H1 (cell line): Measurements from ENCODE around the gene JAKMIP1. TPM values are rescaled to one million over a fixed set of nuclear protein-coding genes. Genes with fewer than 3 reads are reported as not detected.
A peak's percentile ranks its signal among the peaks of the same experiment; 100 is the strongest.

Experiments
- CTCF ChIA-PET: fragments of 300-600 bp; sonication (Branson Sonifier 250); formaldehyde crosslinking; loops from one replicate; lab custom pipeline; 2021; ENCODE audit not compliant: partially characterized antibody; lab: Charles Lee
- POLR2A ChIA-PET: fragments of 300-600 bp; sonication (Branson Sonifier 250); formaldehyde crosslinking; loops from one replicate; lab custom pipeline; 2021; ENCODE audit warnings: inconsistent platforms; ENCODE audit not compliant: partially characterized antibody; lab: Charles Lee
- DNase-seq, 2 experiments: peaks; one replicate each; pipeline versions ENCODE4 v3.0.0 to v3.0.0-alpha.2; 2010 to 2022; ENCODE audit warnings: low spot score in 2 of 2, low read depth in 1 of 2, mixed read lengths in 1 of 2
- FAIRE-seq: peaks from 2 replicates; lab custom pipeline; 2011; peaks lifted over from hg19 to GRCh38; lab: Jason Lieb, UNC
- H2AFZ ChIP-seq: 2 replicates; pipeline ENCODE4 v1.8.1; 2012; ENCODE audit warnings: low read length, inconsistent platforms
- H2AK5ac ChIP-seq: 2 replicates; pipeline ENCODE4 v1.6.1; 2013; ENCODE audit warnings: low read depth, low read length
- H2BK120ac ChIP-seq: replicated peaks from 2 replicates; pipeline ENCODE3; 2013; ENCODE audit warnings: low read depth, low read length, inconsistent platforms
- H2BK12ac ChIP-seq: 2 replicates; pipeline ENCODE4 v1.6.1; 2013; ENCODE audit warnings: low read depth, low read length
- H2BK15ac ChIP-seq: 2 replicates; pipeline ENCODE4 v1.6.1; 2013; ENCODE audit warnings: low read length
- H2BK20ac ChIP-seq: 2 replicates; pipeline ENCODE4 v1.6.1; 2013; ENCODE audit warnings: low read length
- H2BK5ac ChIP-seq: 2 replicates; pipeline ENCODE4 v1.6.1; 2013; ENCODE audit warnings: low read depth, low read length
- H3K14ac ChIP-seq: 2 replicates; pipeline ENCODE4 v1.6.1; 2013; ENCODE audit warnings: inconsistent platforms; ENCODE audit not compliant: insufficient read length
- H3K18ac ChIP-seq: 2 replicates; pipeline ENCODE4 v1.6.1; 2013; ENCODE audit warnings: low read length; ENCODE audit errors: extremely low read depth
- H3K23ac ChIP-seq: 2 replicates; pipeline ENCODE4 v1.6.1; 2013; ENCODE audit warnings: inconsistent platforms; ENCODE audit not compliant: insufficient read length
- H3K23me2 ChIP-seq: 2 replicates; pipeline ENCODE4 v1.6.1; 2013; ENCODE audit warnings: low read depth, low read length
- H3K27ac ChIP-seq: 2 replicates; pipeline ENCODE4 v1.6.1; 2011; ENCODE audit warnings: low read depth, low read length, inconsistent platforms
- H3K27me3 ChIP-seq, 4 experiments: replicated peaks in 1 of 4; 1 replicate in 1 of 4; 2 replicates in 3 of 4; pipeline versions ENCODE4 v1.6.1 to v1.8.1; 2011 to 2013; ENCODE audit warnings: low read length in 3 of 4, mild to moderate bottlenecking in 3 of 4, inconsistent platforms in 2 of 4, mixed read lengths in 2 of 4, moderate library complexity in 1 of 4; ENCODE audit not compliant: control insufficient read depth in 3 of 4, insufficient read depth in 3 of 4; ENCODE audit errors: extremely low read depth in 1 of 4
- H3K36me3 ChIP-seq, 4 experiments: 2 replicates each; pipeline versions ENCODE4 v1.6.1 to v1.8.1; 2011 to 2013; ENCODE audit warnings: mild to moderate bottlenecking in 4 of 4, low read length in 3 of 4, moderate library complexity in 2 of 4, control low read depth in 1 of 4, inconsistent platforms in 1 of 4; ENCODE audit not compliant: insufficient read depth in 4 of 4, control insufficient read depth in 2 of 4
- H3K4ac ChIP-seq: replicated peaks from 2 replicates; pipeline ENCODE3; 2013; ENCODE audit warnings: low read length, low read depth, mixed read lengths, inconsistent platforms; ENCODE audit not compliant: insufficient read length
- H3K4me1 ChIP-seq, 4 experiments: replicated peaks in 1 of 4; 1 replicate in 1 of 4; 2 replicates in 3 of 4; pipeline versions ENCODE4 v1.6.1 to v1.8.1; 2011 to 2013; ENCODE audit warnings: low read length in 3 of 4, inconsistent platforms in 2 of 4, mixed read lengths in 1 of 4; ENCODE audit not compliant: insufficient read depth in 4 of 4, control insufficient read depth in 3 of 4
- H3K4me2 ChIP-seq, 2 experiments: 2 replicates each; pipeline versions ENCODE4 v1.6.1 to v1.8.1; 2011 to 2013; ENCODE audit warnings: low read depth in 2 of 2, low read length in 2 of 2, control low read depth in 1 of 2, inconsistent platforms in 1 of 2, mild to moderate bottlenecking in 1 of 2; ENCODE audit not compliant: insufficient read depth in 1 of 2
- H3K4me3 ChIP-seq, 4 experiments: fragments of 200-600, 300-600 bp in 1 of 4; sonication (generic), shearing (Covaris generic), sonication (Bioruptor Twin) in 1 of 4; 2 replicates each; pipeline versions ENCODE4 v1.5.1 to v1.8.1; 2011 to 2016; ENCODE audit warnings: low read length in 4 of 4, low read depth in 3 of 4, control low read depth in 2 of 4, inconsistent platforms in 2 of 4, mild to moderate bottlenecking in 2 of 4, mixed read lengths in 1 of 4, moderate library complexity in 1 of 4; ENCODE audit not compliant: insufficient read depth in 2 of 4; ENCODE audit errors: extremely low read depth in 1 of 4
- H3K56ac ChIP-seq: replicated peaks from 2 replicates; pipeline ENCODE3; 2013; ENCODE audit warnings: low read depth, mild to moderate bottlenecking, mixed read lengths, low read length, inconsistent platforms; ENCODE audit not compliant: insufficient read length
- H3K79me1 ChIP-seq: 2 replicates; pipeline ENCODE4 v1.6.1; 2013; ENCODE audit warnings: low read depth, low read length, control low read depth
- H3K79me2 ChIP-seq, 2 experiments: 2 replicates each; pipeline versions ENCODE4 v1.6.1 to v1.8.1; 2012 to 2013; ENCODE audit warnings: low read length in 2 of 2, mild to moderate bottlenecking in 2 of 2, inconsistent platforms in 1 of 2; ENCODE audit not compliant: insufficient read depth in 2 of 2, control insufficient read depth in 1 of 2
- H3K9ac ChIP-seq, 4 experiments: replicated peaks in 1 of 4; 1 replicate in 1 of 4; 2 replicates in 3 of 4; pipeline versions ENCODE4 v1.6.1 to v1.8.1; 2011 to 2013; ENCODE audit warnings: low read depth in 3 of 4, low read length in 3 of 4, control low read depth in 2 of 4, mild to moderate bottlenecking in 2 of 4, moderate library complexity in 2 of 4, inconsistent platforms in 1 of 4; ENCODE audit errors: extremely low read depth in 1 of 4
- H3K9me3 ChIP-seq, 2 experiments: 2 replicates each; pipeline versions ENCODE4 v1.6.1 to v1.8.1; 2012 to 2013; ENCODE audit warnings: mild to moderate bottlenecking in 2 of 2, moderate library complexity in 2 of 2, control low read depth in 1 of 2, inconsistent platforms in 1 of 2, low read depth in 1 of 2, low read length in 1 of 2, mixed read lengths in 1 of 2; ENCODE audit not compliant: insufficient read depth in 2 of 2
- H4K20me1 ChIP-seq, 2 experiments: replicated peaks in 1 of 2; 2 replicates each; pipeline versions ENCODE3 to v1.8.1; 2011 to 2013; ENCODE audit warnings: inconsistent platforms in 2 of 2, low read length in 2 of 2, mild to moderate bottlenecking in 1 of 2; ENCODE audit not compliant: insufficient read depth in 2 of 2, control insufficient read depth in 1 of 2
- H4K5ac ChIP-seq: 2 replicates; pipeline ENCODE4 v1.6.1; 2013; ENCODE audit warnings: low read length, low read depth, mixed read lengths, inconsistent platforms; ENCODE audit not compliant: insufficient read length
- H4K8ac ChIP-seq: 2 replicates; pipeline ENCODE4 v1.8.0; 2013; ENCODE audit warnings: mild to moderate bottlenecking, moderate library complexity, low read length, inconsistent platforms; ENCODE audit not compliant: insufficient read depth; ENCODE audit errors: extremely low read depth
- H4K91ac ChIP-seq: replicated peaks from 2 replicates; pipeline ENCODE3; 2013; ENCODE audit warnings: low read length, mixed read lengths, inconsistent platforms; ENCODE audit not compliant: insufficient read length
- BRCA1 ChIP-seq: IDR thresholded peaks from 2 replicates; pipeline ENCODE4 v1.6.1; 2012; ENCODE audit warnings: low read depth, low read length, improper control_type of control experiment
- CTBP2 ChIP-seq: IDR thresholded peaks from 2 replicates; pipeline ENCODE4 v1.7.0; 2011; ENCODE audit warnings: borderline replicate concordance, mild to moderate bottlenecking, moderate library complexity, mixed read lengths, low read length; ENCODE audit not compliant: insufficient read depth, insufficient read length
- HDAC2 ChIP-seq, 2 experiments: fragments of 300-600 bp in 1 of 2; sonication (generic) in 1 of 2; IDR thresholded peaks; 2 replicates each; pipeline ENCODE4 v1.6.1; 2011 to 2012; ENCODE audit warnings: low read depth in 2 of 2, low read length in 2 of 2, mild to moderate bottlenecking in 2 of 2, moderate library complexity in 2 of 2, borderline replicate concordance in 1 of 2, inconsistent platforms in 1 of 2
- HDAC6 ChIP-seq: IDR thresholded peaks from one replicate; pipeline ENCODE4 v1.7.1; 2012; ENCODE audit warnings: low read depth, mild to moderate bottlenecking, inconsistent platforms, low read length, moderate library complexity
- JUN ChIP-seq: IDR thresholded peaks from 2 replicates; pipeline ENCODE4 v1.6.1; 2011; ENCODE audit warnings: low read depth, mild to moderate bottlenecking, improper control_type of control experiment, low read length
- MAFK ChIP-seq: IDR thresholded peaks from 2 replicates; pipeline ENCODE4 v1.6.1; 2012; ENCODE audit warnings: low read depth, mild to moderate bottlenecking, improper control_type of control experiment, low read length
- PHF8 ChIP-seq: fragments of 200-600 bp; sonication (generic); conservative IDR thresholded peaks from 2 replicates; pipeline ENCODE4 v1.7.1; 2012; ENCODE audit warnings: low read depth, mild to moderate bottlenecking, inconsistent platforms, low read length, moderate library complexity
- RBBP5 ChIP-seq: IDR thresholded peaks from 2 replicates; pipeline ENCODE4 v1.7.1; 2012; ENCODE audit warnings: low read depth, mild to moderate bottlenecking, inconsistent platforms, low read length, moderate library complexity, borderline replicate concordance
- RXRA ChIP-seq: IDR thresholded peaks from 2 replicates; pipeline ENCODE4 v1.6.1; 2011; ENCODE audit warnings: low read depth, mild to moderate bottlenecking, low read length, moderate library complexity; ENCODE audit not compliant: insufficient read depth
- SP1 ChIP-seq: IDR thresholded peaks from 2 replicates; pipeline ENCODE4 v1.6.1; 2011; ENCODE audit warnings: low read depth, low read length
- SP2 ChIP-seq: IDR thresholded peaks from 2 replicates; pipeline ENCODE4 v1.6.1; 2012; ENCODE audit warnings: mild to moderate bottlenecking, low read length, inconsistent platforms
- WGBS, 2 experiments: shearing (Covaris generic) in 1 of 2; methylation state at CpG; one replicate each; pipeline versions ENCODE4 v1.1.6 to v1.1.7; 2013 to 2015; ENCODE audit warnings: low lambda C conversion rate in 2 of 2, mixed read lengths in 2 of 2, inconsistent platforms in 1 of 2, low coverage in 1 of 2, missing lambda C conversion rate in 1 of 2; ENCODE audit not compliant: insufficient replicate concordance in 2 of 2, insufficient coverage in 1 of 2, insufficient read length in 1 of 2; ENCODE audit errors: extremely low coverage in 1 of 2, missing lambda C conversion rate in 1 of 2; 5-methylcytosine and 5-hydroxymethylcytosine counted together
- polyA plus RNA-seq, 7 experiments: library from polyadenylated mRNA; depleted of rRNA in 3 of 7; stranded (reverse) in 5 of 7; unstranded in 2 of 7; fragments of >200 nt in 5 of 7; fragments of 200-250 nt in 2 of 7; gene quantifications; 1 replicate in 5 of 7; 2 replicates in 1 of 7; 4 replicates in 1 of 7; pipeline versions ENCODE4 v1.2.1 to v1.2.3, GENCODE V29; 2011 to 2013; ENCODE audit warnings: missing spikeins in 2 of 7, mixed read lengths in 2 of 7
- total RNA-seq: library from RNA; stranded (reverse); fragmentation: NEBNext Ultra II Directional; extraction: Animal tissue kit (Norgen Biotek cat#: 25700); gene quantifications from 2 replicates; pipeline ENCODE4 v1.2.1, GENCODE V29; 2021

The JAKMIP1 gene
- total and polyA plus RNA-seq, 2 of the 8 experiments (the other 6 are each of a cell fraction or from before 2014, with no cell fraction given) = 2.5 to 4.4 TPM

DNA sequence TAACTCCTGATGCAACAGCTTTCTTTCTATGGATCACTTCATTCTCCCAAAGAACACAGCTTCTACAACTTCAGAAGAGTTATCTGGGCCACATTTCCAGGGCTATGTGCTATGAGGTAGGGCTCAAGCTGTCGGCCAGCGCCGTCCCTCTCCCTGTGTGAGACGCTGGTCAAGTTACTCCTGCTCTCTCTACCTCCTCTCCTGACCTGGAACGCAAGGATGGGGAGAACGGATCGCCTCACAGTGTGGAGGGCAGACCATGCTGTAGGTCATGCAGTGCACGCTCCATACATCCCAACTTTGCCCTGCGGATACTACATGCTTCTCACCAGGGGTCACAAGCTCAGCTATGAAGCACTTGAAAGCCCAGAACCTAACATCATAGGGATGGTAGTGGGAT is 42.4 kb downstream of the JAKMIP1 start:
- Histone ChIP-seq H2BK5ac (no peak overlapping the region; the same call in 1 of the 2 replicates), H2BK120ac (no peak overlapping the region), H3K4me2 (no peak overlapping the region), H3K56ac (no peak overlapping the region), H4K91ac (no peak overlapping the region), H3K36me3 (no peaks in the 10 kb centered on the region), H3K79me2 (no peaks in the 10 kb centered on the region), H3K18ac (no peak overlapping the region), H3K9me3 (no peaks in the 10 kb centered on the region), H3K14ac (no peak overlapping the region), H3K27ac (no peak overlapping the region), H2BK15ac (no peak overlapping the region), H2AK5ac (no peak overlapping the region), H2BK12ac (no peak overlapping the region), H3K4me1 (peaks cover 9 to 14% (median 11%) of the 10 kb centered on the region in 4 experiments), H4K5ac (no peak overlapping the region), H2BK20ac (no peak overlapping the region), H3K9ac (no peak overlapping the region), H3K27me3 (no peaks in the 10 kb centered on the region), H3K79me1 (no peaks in the 10 kb centered on the region; the same call in 1 of the 2 replicates), H2AFZ (no peak overlapping the region), H4K20me1 (no peaks in the 10 kb centered on the region), H3K4ac (peak overlapping the region; percentile 80), H3K23me2 (peaks cover 4% of the 10 kb centered on the region; the same call in 1 of the 2 replicates), H4K8ac (no peak overlapping the region), H3K4me3 (no peak overlapping the region), H3K23ac (no peak overlapping the region)
- TF ChIP-seq HDAC6 (no peak), JUN (no peak), CTBP2 (no peak), BRCA1 (no peak), MAFK (no peak), HDAC2 (IDR thresholded peaks at IDR 0.05; ENCODE audit: borderline replicate concordance in 1 of 2, low read depth in 2 of 2, low read length in 2 of 2) (no peak), RXRA (no peak), RBBP5 (no peak), PHF8 (no peak), SP1 (no peak), SP2 (no peak)
- ChIA-PET POLR2A (interaction anchor here (0.6 kb wide), 1 partner anchor 38 kb away, joined by 3 read pairs; no protein-coding TSS in a partner anchor), CTCF (interaction anchor here (0.9 to 1.0 kb wide), 2 partner anchors 70 to 141 kb away, joined by 3 to 4 read pairs; no protein-coding TSS in a partner anchor)
- WGBS, 2 experiments = 90% methylated on average over 9 of the region's 9 CpGs; no CpG with 5 or more reads in 1 of the 2 experiments
- FAIRE-seq (no peak), DNase-seq (no peak)
